Ishikawa (cell line): ENCODE measurements around the gene ALG11.

ENCODE experiments used
- CEBPB ChIP-seq: IDR thresholded peaks from 2 replicates; pipeline ENCODE4 v1.6.1; 2012
- CREB1 ChIP-seq: IDR thresholded peaks from 2 replicates; pipeline ENCODE4 v1.6.1; 2012; ENCODE audit warnings: low read depth
- EGR1 ChIP-seq: IDR thresholded peaks from 2 replicates; pipeline ENCODE4 v1.6.1; 2012
- EP300 ChIP-seq: IDR thresholded peaks from 2 replicates; pipeline ENCODE4 v1.6.1; 2012; ENCODE audit warnings: borderline replicate concordance
- NFIC ChIP-seq: IDR thresholded peaks from 2 replicates; pipeline ENCODE4 v1.6.1; 2012
- RAD21 ChIP-seq: IDR thresholded peaks from 2 replicates; pipeline ENCODE4 v1.6.1; 2012; ENCODE audit warnings: low read depth
- REST ChIP-seq: IDR thresholded peaks from 2 replicates; pipeline ENCODE4 v1.6.1; 2012; ENCODE audit warnings: low read depth, mild to moderate bottlenecking
- TAF1 ChIP-seq: IDR thresholded peaks from 2 replicates; pipeline ENCODE4 v1.6.1; 2012; ENCODE audit warnings: low read depth, mild to moderate bottlenecking
- YY1 ChIP-seq: IDR thresholded peaks from 2 replicates; pipeline ENCODE4 v1.6.1; 2012; ENCODE audit warnings: low read depth

GRCh38 chr13:52048516-52048915 lies 36.3 kb downstream of the ALG11 start:
- TF ChIP-seq EGR1 (no peak), REST (no peak), EP300 (no peak), CREB1 (no peak), RAD21 (no peak), CEBPB (no peak), YY1 (no peak), TAF1 (no peak), NFIC (no peak)
